ENCODE results near the gene TIMM13.

TIMM13 gene

DNA sequence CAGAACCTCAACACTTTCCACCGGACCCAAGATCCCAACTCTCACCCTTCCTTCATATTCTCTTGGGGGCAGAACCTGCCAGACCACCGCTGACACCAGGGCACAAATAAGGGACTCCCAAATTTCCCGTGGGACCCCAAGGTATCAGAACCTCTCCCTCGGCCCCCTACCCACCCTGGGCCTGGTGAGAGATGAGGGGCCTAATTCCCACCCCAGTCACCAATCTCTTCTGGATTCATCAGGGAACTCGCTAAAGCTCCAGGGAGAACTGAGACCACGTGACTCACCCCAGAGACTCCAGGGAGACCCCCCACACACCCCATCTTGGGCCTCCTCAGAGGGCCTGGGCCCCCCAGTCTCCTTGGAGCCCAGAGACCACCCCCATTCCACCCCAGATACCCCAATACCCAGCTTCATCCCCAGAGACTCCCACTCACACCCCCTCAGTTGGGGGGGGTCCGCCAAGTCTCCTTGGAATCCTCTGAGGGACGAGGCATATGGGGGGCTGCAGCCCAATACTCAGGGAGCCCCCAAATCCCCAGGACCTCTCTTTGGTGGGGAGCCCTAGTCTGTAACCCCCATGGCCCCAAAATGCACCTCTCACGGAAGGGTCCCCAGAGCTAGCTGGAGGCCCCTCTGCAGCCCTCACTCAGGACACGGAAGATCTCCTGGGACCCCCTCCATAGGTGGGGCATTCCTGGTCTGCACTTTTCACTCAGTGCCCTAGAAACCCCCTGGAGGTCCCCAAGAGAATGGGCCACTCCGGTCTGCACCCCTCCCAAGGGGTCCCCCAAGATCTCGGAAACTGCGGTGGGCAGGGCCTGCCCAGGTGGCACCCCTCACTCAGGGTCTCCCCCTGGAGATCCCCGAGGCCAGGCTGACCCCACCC is 27.8 kb upstream of the TIMM13 start:
- DNase-seq: no peak

- no peak for DNase-seq
Measured at GRCh38 chr19:2454199-2454961, 27.0 kb upstream of the TIMM13 start.

GRCh38 chr19:2453431-2454025 is 26.1 kb upstream of the TIMM13 start:
- no peak for DNase-seq

GRCh38 chr19:2451741-2452140 is 24.4 kb upstream of the TIMM13 start:
- no peak for DNase-seq

- DNase-seq: no peak
Measured at GRCh38 chr19:2451138-2451537, 23.8 kb upstream of the TIMM13 start.

- no peak for DNase-seq
Measured at GRCh38 chr19:2449019-2449418, 21.6 kb upstream of the TIMM13 start.

DNA sequence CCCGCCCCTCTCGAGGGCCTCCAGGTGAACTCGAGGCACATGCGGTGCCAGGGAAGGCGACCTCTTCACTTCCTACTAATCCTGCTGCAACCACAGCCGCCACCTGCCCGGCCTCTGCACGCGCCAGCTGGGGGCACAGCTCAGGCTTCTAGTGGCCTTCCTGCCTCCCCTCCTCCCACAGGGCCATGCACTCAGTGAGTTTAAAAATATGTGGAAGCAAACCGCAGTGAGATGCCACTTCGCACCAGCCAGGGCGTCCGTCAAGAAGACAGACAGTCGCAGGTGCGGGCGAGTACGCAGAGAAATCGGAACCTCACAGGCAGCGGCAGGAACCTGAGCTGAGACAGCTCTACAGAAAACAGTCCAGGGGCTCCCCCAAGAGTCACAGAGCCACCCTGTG is 19.0 kb upstream of the TIMM13 start:
- no peak for DNase-seq

GRCh38 chr19:2444251-2445002 is 17.0 kb upstream of the TIMM13 start:
- DNase-seq: no peak

DNA sequence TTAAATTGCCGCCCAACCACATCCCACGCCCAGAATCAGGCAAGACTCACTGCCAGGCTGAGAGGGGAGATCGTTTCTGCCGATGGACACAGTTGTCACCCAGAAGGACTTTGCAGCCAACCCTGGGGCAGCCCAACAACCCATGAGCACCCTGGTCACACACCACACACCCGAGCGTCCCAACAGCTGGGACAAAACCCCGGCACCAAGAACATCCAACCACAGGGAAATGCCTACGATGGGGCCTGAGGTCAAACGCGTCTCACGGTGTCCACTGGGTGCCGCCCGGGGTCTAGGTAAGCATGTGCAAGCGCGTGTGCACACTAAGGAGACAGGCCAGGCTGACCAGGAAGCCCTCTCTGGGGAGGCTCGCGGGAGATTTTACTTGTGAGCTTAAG is 16.4 kb upstream of the TIMM13 start:
- DNase-seq: no peak

- no peak for DNase-seq
Measured at GRCh38 chr19:2443116-2443784, 15.9 kb upstream of the TIMM13 start.

DNA sequence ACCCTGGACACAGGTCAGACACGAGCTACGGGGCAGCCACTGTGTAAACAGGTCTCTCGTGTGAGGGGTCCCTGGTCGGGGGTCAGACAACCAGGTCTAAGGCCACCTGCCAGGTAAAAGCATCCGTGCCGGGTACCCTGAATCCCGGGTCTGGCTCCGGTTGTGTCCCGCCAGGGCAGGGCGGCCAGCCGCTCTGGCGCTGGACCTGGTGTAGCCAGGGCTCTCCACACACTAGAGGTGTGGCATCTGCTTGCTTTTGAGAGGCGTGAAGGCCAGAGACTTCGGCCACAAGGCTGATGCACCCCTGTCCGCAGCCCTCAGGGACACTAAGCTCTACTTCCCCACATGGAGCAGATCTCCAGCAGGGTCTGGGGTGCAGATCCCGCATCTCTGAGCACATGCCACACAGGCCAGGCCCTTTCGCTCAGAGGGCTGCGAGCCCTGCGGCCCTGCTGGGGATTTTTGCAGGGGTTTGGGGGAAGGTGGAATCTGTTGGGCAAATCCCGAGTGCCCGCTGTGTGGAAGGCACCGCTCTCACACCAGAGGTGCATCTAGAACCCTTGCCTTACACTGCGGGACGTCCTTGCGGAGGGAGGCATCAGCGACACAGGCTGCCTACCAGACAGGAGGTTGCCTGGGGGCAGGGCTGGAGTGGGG is 13.8 kb upstream of the TIMM13 start:
- no peak for DNase-seq

- no peak for DNase-seq
Measured at GRCh38 chr19:2440515-2440914, 13.1 kb upstream of the TIMM13 start.

- DNase-seq: no peak
Measured at GRCh38 chr19:2438178-2438577, 10.8 kb upstream of the TIMM13 start.

DNA sequence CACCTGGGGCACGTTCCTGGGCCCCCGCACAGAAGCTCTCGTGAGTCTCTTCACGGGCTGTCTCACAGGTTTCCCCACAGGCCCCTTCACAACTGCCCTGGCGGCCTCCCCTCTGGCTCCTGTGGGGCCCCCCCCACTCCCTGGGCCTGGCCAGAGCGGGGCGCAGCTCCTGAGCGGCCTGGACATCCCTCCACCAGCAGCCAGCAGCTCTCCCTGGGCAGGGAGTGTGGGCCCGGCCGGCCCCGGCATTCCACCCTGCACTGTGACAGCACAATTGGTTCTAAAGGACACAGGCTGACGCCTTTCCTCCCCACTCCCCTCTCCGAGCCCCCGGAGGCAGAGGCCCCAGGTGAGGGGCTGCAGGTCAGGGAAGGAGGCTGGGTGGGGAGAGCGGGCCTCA is 9.5 kb upstream of the TIMM13 start:
- DNase-seq: no peak

DNA sequence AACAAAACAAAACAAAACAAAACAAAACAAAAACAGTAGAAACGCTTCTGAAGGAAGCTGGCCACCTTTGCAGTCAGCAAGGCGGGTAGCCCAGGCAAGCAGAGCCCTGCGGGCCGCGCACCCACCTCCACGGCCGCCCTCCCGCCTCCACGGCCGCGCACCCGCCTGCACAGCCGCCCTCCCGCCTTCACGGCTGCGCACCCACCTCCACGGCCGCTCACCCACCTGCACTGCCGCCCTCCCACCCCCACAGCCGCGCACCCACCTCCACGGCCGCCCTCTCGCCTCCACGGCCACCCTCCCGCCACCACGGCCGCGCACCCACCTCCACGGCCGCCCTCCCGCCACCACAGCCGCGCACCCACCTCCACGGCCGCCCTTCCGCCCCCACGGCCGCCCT is 9.0 kb upstream of the TIMM13 start:
- DNase-seq: no peak

GRCh38 chr19:2434721-2435265 is 7.4 kb upstream of the TIMM13 start:
- no peak for DNase-seq

DNA sequence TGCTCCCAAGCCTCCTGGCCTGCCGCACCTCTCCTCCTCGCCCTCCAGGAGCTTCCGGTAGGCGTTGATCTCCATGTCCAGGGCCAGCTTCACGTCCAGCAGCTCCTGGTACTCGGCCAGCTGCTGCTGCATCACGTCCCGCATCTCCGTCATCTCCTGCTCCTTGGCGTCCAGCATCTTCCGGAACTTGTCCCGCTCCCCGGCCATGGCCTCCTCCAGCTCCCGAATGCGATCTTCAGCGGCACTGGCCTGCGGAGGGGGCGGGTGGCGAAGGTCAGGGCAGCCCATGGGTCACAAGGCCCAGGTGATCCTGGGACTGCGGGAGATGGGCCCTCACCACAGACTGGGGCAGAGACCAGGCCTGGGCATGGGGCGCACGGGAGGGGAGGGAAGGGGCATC is 6.9 kb upstream of the TIMM13 start:
- no peak for DNase-seq

DNA sequence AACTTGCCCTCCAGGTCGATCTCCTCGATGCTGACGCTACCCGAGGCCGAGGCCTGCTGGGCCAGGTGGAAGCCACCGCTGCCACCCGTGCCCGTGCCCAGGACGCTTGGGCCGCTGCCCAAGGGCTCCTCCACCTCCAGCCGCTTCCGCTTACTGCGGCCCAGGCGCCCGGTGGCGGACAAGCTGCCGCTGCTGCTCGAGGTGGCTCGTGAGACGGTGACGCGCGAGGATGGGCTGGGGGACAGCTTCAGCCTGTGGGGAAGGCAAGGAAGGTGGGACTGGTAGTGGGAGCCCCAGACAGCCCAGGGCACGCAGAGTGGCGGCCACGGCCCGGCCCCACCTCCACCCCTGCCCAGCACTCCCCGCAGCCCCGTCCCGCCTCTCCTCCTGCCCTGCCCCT is 6.5 kb upstream of the TIMM13 start:
- no peak for DNase-seq

GRCh38 chr19:2432131-2432848 is 4.9 kb upstream of the TIMM13 start:
- no peak for DNase-seq

GRCh38 chr19:2431318-2432055 is 4.1 kb upstream of the TIMM13 start:
- DNase-seq: no peak

Measured in stimulated activated CD4-positive, alpha-beta T cell treated with anti-CD3 and anti-CD28 coated beads, Interleukin-4, amount 100 ng/mL, for 4 hours (primary cell).